ENCODE results near the gene SPRR2B. TPM values are rescaled to one million over a fixed set of nuclear protein-coding genes. Genes with fewer than 3 reads are reported as not detected.

The SPRR2B gene
- total and polyA plus RNA-seq, 9 of the 15 experiments (the other 6 are each of a cell fraction or from before 2014, with no cell fraction given) = not detected

DNA sequence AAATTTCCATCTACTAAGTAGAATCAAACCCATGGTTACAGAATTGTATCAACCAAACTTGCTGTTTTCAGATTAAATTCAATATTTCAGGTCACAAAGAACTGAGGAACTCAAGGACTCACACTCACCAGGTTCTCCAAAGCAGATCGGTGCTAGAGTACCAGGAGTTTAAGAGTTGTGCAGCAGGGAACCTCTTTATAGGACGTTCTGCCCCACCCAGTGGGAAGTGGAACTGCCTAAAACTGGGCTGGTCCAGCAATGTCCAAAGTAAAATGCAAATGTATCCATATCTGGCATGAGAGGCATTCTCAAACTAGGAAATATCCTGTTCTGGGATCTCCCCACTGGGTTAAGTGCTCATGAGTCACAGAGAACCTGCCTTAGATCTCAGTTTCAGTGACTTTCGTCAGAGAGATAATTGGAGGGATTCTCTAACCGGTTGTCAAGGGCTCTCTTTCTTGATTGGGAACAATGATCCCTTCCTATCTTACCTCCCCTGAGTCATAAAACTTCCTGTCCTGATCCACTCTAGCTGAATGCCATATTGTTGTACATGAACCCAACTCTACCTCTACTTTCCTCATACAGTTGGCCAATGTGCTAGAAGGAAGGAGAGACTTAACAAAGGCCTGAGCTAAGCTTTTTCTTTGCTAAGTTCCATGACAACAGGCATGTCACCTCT, 30.3 kb downstream of the SPRR2B start, which contains the start of gene SPRR2D:
Gene SPRR2D, minus strand, starts transcription at position 171 of the 682 bp plus-strand sequence. CDS start 774 bp downstream, outside the sequence.
- Histone ChIP-seq H3K79me2 (ENCODE audit: control insufficient read depth, insufficient read depth, low read length) (no peaks in the 10 kb centered on the region), H3K9ac (ENCODE audit: insufficient read depth in 1 of 2, low read depth in 2 of 2, low read length in 2 of 2) (0 out of 4 replicates have a peak within 1 kb of the TSS, but pooled peaks of 1 of the 2 experiments have one; percentile 6), H3K9me3 (replicated peaks; ENCODE audit: control insufficient read depth, insufficient read depth, low read depth, low read length) (no peaks in the 10 kb centered on the region), H4K20me1 (replicated peaks; ENCODE audit: control insufficient read depth, insufficient read depth, low read length) (no peaks in the 10 kb centered on the region), H3K9me1 (ENCODE audit: control insufficient read depth, insufficient read depth, low read length) (no peaks in the 10 kb centered on the region), H3K36me3 (ENCODE audit: control insufficient read depth, insufficient read depth, low read length) (no peaks in the 10 kb centered on the region), H3K4me2 (ENCODE audit: insufficient read depth, low read length) (peak within 1 kb of the TSS; percentile 24; the same call in 1 of the 2 replicates), H3K27me3 (ENCODE audit: control insufficient read depth in 2 of 2, insufficient read depth in 2 of 2, low read length in 2 of 2) (no peaks in the 10 kb centered on the region), H3K4me3 (no peak within 1 kb of the TSS), H3K4me1 (replicated peaks in 1 of 2; ENCODE audit: control insufficient read depth in 2 of 2, insufficient read depth in 2 of 2, low read length in 2 of 2) (peaks cover 0 to 22% of the 10 kb centered on the region in 2 experiments; a peak in 3 of 5 replicates), H3K27ac (ENCODE audit: extremely low read depth, low read depth, low read length) (peak within 1 kb of the TSS; percentile 57; the same call in 2 of the 3 replicates), H2AFZ (ENCODE audit: low read depth, low read length) (peak within 1 kb of the TSS; percentile 3; the same call in 1 of the 2 replicates)
- 1% methylated on average over 4 of the region's 4 CpGs for WGBS (ENCODE audit: insufficient coverage, low coverage, missing lambda C conversion rate)
- intact Hi-C loops (cut with micrococcal nuclease) (no loop called here), in situ Hi-C loops (cut with MboI) (no loop called here)
- FAIRE-seq (no peak), DNase-seq (ENCODE audit: extremely low read depth in 1 of 4, low spot score in 3 of 4) (peak in 1 of 4 experiments; percentile 35), ATAC-seq (peak; percentile 83)
- ChIA-PET CTCF (ENCODE audit: low intra/inter-chr PET ratio) (no interaction called here), POLR2A (no interaction called here)
- BruUV-seq (replicated peaks) = no TSS peak
- TF ChIP-seq PHF21A (IDR thresholded peaks at IDR 0.05; ENCODE audit: borderline replicate concordance, low read depth) (no peak), ZNF75A (CRISPR knock-in tag; IDR thresholded peaks at IDR 0.05) (no peak), ELK3 (CRISPR knock-in tag; IDR thresholded peaks at IDR 0.05) (no peak), ZNF384 (IDR thresholded peaks at IDR 0.05; ENCODE audit: low read depth, low read length) (no peak), TCF3 (CRISPR knock-in tag; IDR thresholded peaks at IDR 0.05) (no peak), CBX8 (IDR thresholded peaks at IDR 0.05; ENCODE audit: borderline replicate concordance, extremely low read depth, low read depth, low read length, poor library complexity, severe bottlenecking) (no peak), MECOM (CRISPR knock-in tag; IDR thresholded peaks at IDR 0.05) (peak; percentile 77; the same call in 1 of the 2 replicates), ZNF79 (CRISPR knock-in tag; IDR thresholded peaks at IDR 0.05; ENCODE audit: low read depth) (no peak), CSDE1 (IDR thresholded peaks at IDR 0.05) (no peak), ZNF561 (CRISPR knock-in tag; conservative IDR thresholded peaks at IDR 0.05) (no peak), RHOXF2B (CRISPR knock-in tag; conservative IDR thresholded peaks at IDR 0.05) (no peak), SLC30A9 (CRISPR knock-in tag; IDR thresholded peaks at IDR 0.05) (no peak), SMARCE1 (IDR thresholded peaks at IDR 0.05) (peak; percentile 44; the same call in 1 of the 2 replicates), HMG20A (CRISPR knock-in tag; conservative IDR thresholded peaks at IDR 0.05) (no peak), BCL6 (CRISPR knock-in tag; IDR thresholded peaks at IDR 0.05) (no peak), RBM39 (optimal IDR thresholded peaks at IDR 0.05; ENCODE audit: low read depth, low read length) (no peak)
- TF ChIP-seq, protein P1, sequence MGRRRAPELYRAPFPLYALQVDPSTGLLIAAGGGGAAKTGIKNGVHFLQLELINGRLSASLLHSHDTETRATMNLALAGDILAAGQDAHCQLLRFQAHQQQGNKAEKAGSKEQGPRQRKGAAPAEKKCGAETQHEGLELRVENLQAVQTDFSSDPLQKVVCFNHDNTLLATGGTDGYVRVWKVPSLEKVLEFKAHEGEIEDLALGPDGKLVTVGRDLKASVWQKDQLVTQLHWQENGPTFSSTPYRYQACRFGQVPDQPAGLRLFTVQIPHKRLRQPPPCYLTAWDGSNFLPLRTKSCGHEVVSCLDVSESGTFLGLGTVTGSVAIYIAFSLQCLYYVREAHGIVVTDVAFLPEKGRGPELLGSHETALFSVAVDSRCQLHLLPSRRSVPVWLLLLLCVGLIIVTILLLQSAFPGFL (CRISPR knock-in tag; IDR thresholded peaks at IDR 0.05) = no peak
- TF ChIP-seq, protein P2, sequence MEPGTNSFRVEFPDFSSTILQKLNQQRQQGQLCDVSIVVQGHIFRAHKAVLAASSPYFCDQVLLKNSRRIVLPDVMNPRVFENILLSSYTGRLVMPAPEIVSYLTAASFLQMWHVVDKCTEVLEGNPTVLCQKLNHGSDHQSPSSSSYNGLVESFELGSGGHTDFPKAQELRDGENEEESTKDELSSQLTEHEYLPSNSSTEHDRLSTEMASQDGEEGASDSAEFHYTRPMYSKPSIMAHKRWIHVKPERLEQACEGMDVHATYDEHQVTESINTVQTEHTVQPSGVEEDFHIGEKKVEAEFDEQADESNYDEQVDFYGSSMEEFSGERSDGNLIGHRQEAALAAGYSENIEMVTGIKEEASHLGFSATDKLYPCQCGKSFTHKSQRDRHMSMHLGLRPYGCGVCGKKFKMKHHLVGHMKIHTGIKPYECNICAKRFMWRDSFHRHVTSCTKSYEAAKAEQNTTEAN (CRISPR knock-in tag; IDR thresholded peaks at IDR 0.05) = no peak
- TF ChIP-seq, protein P3, sequence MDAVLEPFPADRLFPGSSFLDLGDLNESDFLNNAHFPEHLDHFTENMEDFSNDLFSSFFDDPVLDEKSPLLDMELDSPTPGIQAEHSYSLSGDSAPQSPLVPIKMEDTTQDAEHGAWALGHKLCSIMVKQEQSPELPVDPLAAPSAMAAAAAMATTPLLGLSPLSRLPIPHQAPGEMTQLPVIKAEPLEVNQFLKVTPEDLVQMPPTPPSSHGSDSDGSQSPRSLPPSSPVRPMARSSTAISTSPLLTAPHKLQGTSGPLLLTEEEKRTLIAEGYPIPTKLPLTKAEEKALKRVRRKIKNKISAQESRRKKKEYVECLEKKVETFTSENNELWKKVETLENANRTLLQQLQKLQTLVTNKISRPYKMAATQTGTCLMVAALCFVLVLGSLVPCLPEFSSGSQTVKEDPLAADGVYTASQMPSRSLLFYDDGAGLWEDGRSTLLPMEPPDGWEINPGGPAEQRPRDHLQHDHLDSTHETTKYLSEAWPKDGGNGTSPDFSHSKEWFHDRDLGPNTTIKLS (IDR thresholded peaks at IDR 0.05; ENCODE audit: borderline replicate concordance, low read depth) = 0 out of 2 replicates have a peak, but pooled peaks have one; percentile 22
